ENCODE measurements around the gene OR2S2. TPM values are rescaled to one million over a fixed set of nuclear protein-coding genes. Genes with fewer than 3 reads are reported as not detected.
A peak's percentile ranks its signal among the peaks of the same experiment; 100 is the strongest.

OR2S2 gene
- total and polyA plus RNA-seq, 2 donors (not counting 3 experiments of a cell fraction or from before 2014, with no cell fraction given): not detected

DNA sequence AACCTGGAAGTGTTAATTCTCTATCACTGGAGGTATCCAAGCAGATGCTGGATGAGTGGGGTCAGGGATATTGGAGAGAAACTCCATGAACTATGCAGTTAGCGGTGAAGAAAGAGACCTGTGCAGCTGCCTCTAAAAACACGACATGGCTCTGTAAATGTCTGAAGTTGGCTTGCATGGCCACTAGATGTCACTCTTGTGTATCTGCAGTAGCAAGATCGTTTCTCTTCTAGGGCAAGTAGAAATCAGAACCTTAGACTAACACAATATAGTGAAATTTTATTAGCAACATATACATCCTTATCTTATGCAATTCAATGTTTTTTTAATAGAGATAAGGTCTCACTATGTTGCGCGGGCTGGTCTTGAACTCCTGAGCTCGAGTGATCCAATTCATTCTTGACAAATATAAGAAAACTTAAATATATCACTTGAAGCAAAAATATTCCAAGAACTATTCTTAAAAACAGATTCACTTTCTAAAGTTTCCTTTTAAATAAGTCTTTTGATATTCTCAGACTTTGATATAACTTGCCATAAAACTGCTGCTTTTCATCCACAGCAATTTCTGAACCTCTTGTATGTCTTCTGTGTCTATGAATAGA, 2.9 kb downstream of the OR2S2 start:
- CTCF ChIA-PET: interaction anchor here (0.6 to 4.2 kb wide), 45 partner anchors 9 to 445 kb away, joined by 3 to 83 read pairs (median 4); partner anchors contain the start of genes CCIN, CLTA, GLIPR2 and HRCT1
- DNase-seq (ENCODE audit: low read depth, low spot score) (peak; percentile 79), FAIRE-seq (peak; percentile 89)
- POLR2A ChIA-PET: no interaction called here
- Histone ChIP-seq H3K9me1 (replicated peaks; ENCODE audit: control insufficient read depth, extremely low read depth, insufficient read depth, low read length) (no peaks in the 10 kb centered on the region), H3K4me2 (ENCODE audit: insufficient read depth, low read length) (no peak overlapping the region), H3K27ac (ENCODE audit: insufficient read depth, low read depth, low read length) (no peak overlapping the region), H4K20me1 (replicated peaks; ENCODE audit: control insufficient read depth, extremely low read depth, insufficient read depth, low read length) (no peaks in the 10 kb centered on the region), H3K27me3 (ENCODE audit: control insufficient read depth in 2 of 2, insufficient read depth in 2 of 2, low read length in 2 of 2) (no peaks in the 10 kb centered on the region), H3K4me1 (ENCODE audit: control insufficient read depth, extremely low read depth, insufficient read depth, low read length) (peaks cover 19% of the 10 kb centered on the region), H3K36me3 (ENCODE audit: control insufficient read depth in 2 of 2, extremely low read depth in 1 of 2, insufficient read depth in 2 of 2, low read length in 2 of 2) (no peaks in the 10 kb centered on the region), H3K9ac (replicated peaks; ENCODE audit: extremely low read depth, insufficient read depth, low read length) (no peak overlapping the region), H3K79me2 (ENCODE audit: control insufficient read depth, insufficient read depth, low read length) (no peaks in the 10 kb centered on the region), H3K4me3 (replicated peaks in 1 of 3; ENCODE audit: insufficient read depth in 1 of 3, low read depth in 1 of 3, low read length in 3 of 3) (no peak overlapping the region), H3K9me3 (replicated peaks; ENCODE audit: control insufficient read depth, insufficient read depth, low read length) (no peaks in the 10 kb centered on the region), H2AFZ (ENCODE audit: low read depth, low read length) (peak overlapping the region; percentile 33)
- no TSS peak for BruUV-seq (replicated peaks)
- dilution Hi-C loops (cut with MboI; ENCODE audit: extremely low pct_ligation_motif_present, low sequenced_read_pairs) (no loop called here), intact Hi-C loops (cut with micrococcal nuclease) (loop anchor here (1.0 to 5.0 kb wide), 5 partner anchors 52 to 372 kb away; no protein-coding TSS in a partner anchor)
- TF ChIP-seq, protein P1, sequence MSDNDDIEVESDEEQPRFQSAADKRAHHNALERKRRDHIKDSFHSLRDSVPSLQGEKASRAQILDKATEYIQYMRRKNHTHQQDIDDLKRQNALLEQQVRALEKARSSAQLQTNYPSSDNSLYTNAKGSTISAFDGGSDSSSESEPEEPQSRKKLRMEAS (IDR thresholded peaks at IDR 0.05; ENCODE audit: insufficient read depth, insufficient read length): no peak
- TF ChIP-seq EZH2 (IDR thresholded peaks at IDR 0.05; ENCODE audit: borderline replicate concordance, low read depth, low read length, severe bottlenecking): no peak
- TF ChIP-seq GATA2 (IDR thresholded peaks at IDR 0.05; ENCODE audit: insufficient read depth, insufficient read length, low read depth, low read length): no peak
- TF ChIP-seq, protein P2, sequence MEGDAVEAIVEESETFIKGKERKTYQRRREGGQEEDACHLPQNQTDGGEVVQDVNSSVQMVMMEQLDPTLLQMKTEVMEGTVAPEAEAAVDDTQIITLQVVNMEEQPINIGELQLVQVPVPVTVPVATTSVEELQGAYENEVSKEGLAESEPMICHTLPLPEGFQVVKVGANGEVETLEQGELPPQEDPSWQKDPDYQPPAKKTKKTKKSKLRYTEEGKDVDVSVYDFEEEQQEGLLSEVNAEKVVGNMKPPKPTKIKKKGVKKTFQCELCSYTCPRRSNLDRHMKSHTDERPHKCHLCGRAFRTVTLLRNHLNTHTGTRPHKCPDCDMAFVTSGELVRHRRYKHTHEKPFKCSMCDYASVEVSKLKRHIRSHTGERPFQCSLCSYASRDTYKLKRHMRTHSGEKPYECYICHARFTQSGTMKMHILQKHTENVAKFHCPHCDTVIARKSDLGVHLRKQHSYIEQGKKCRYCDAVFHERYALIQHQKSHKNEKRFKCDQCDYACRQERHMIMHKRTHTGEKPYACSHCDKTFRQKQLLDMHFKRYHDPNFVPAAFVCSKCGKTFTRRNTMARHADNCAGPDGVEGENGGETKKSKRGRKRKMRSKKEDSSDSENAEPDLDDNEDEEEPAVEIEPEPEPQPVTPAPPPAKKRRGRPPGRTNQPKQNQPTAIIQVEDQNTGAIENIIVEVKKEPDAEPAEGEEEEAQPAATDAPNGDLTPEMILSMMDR (IDR thresholded peaks at IDR 0.05; ENCODE audit: extremely low read depth in 1 of 2, insufficient read depth in 1 of 2, low read depth in 1 of 2, low read length in 2 of 2): peak; percentile 71 to 75

Data from endothelial cell of umbilical vein (primary cell).